Measurements from ENCODE around the gene SGTB. TPM values are rescaled to one million over a fixed set of nuclear protein-coding genes. Genes with fewer than 3 reads are reported as not detected.

The SGTB gene, protein sequence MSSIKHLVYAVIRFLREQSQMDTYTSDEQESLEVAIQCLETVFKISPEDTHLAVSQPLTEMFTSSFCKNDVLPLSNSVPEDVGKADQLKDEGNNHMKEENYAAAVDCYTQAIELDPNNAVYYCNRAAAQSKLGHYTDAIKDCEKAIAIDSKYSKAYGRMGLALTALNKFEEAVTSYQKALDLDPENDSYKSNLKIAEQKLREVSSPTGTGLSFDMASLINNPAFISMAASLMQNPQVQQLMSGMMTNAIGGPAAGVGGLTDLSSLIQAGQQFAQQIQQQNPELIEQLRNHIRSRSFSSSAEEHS
- 10 to 100 TPM; 19.7 to 23.0 TPM for total RNA-seq

DNA sequence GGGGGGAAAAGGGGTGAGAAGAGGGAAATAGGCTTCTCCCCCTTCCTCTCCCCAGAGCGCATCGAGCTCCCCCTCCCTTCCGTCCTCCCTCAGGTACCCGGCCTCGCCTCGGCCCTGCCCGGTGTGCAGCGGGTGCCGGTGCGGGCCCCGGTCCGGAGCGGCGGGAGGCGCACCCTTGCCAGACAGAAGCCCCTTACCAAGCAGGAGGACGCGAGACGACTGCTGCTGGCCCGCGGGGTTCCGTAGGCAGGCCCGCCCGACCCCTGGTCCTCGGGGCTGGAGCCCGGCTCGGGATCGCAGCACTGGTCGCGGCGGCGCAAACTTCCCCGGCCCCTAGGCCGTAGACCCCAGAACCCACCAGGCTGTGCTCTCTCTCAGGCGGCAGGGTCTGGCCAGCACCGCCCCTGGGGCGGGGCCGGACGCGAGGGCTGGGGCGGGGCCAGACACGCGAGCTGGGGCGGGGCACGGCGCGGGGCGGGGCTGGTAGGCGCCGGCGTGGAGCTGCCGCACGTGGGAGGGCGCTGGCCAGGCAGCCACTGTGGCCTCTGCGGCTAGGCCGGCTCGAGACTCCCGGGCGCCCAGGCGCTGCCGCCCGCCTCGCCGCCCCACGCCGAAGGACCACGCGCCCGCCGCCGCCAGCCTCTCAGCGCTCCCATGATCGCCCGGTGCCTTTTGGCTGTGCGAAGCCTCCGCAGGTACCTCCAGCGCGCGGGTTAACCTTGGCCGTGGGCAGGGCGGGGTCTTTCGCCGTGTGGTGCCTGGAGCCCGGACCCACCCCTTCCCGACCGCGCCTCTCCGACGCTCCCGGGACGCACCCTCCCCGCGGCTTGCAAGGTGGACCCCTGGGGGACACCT is at the start of gene SGTB, which contains the start of gene NLN:
Gene SGTB, minus strand, starts transcription at position 390 of the 855 bp plus-strand sequence. CDS start 1,302 bp downstream, outside the sequence.
Gene NLN, plus strand, starts transcription at position 486 of the 855 bp plus-strand sequence. Its CDS starts 169 bp downstream, at position 655.
- Mint-ChIP-seq H3K4me3 (peak within 1 kb of the TSS; percentile 81), H3K9me3 (no peaks in the 10 kb centered on the region), H3K27ac (peak within 1 kb of the TSS; percentile 77), H3K27me3 (no peaks in the 10 kb centered on the region), H3K4me1 (peaks cover 40% of the 10 kb centered on the region), H3K36me3 (ENCODE audit: low read depth) (peaks cover 7% of the 10 kb centered on the region)
- ChIA-PET POLR2A (interaction anchor here (0.7 to 4.0 kb wide), 11 partner anchors 12 to 687 kb away, joined by 3 to 39 read pairs (median 4); partner anchors contain the start of genes CENPK, ERBIN, PPWD1 and SHLD3), CTCF (interaction anchor here (1.2 to 1.4 kb wide), 2 partner anchors 98 to 247 kb away, joined by 3 to 5 read pairs; partner anchors contain the start of gene TRIM23)
- DNase-seq = peak; percentile 87

DNA sequence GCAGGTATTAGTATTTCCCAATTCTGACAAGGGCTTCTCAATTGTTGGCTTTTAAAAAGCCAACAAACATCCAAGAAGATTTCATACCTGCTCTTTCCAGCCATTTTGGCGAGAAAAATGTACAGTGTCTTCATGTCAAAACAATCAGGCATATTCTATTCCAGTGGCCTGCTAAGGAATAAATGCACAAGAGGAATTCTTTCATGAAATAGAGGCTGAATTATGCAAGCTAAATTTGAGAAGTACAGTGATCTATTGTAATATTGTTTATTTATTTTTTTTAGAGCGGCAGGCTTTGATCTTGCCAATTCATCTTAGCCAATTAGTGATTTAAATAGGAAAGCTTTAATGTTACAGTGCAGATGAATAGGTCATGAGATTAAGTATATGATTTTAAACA is 49.4 kb upstream of the SGTB start:
- Mint-ChIP-seq H3K27me3 (no peaks in the 10 kb centered on the region), H3K4me3 (no peak overlapping the region), H3K27ac (no peak overlapping the region), H3K4me1 (peaks cover 8% of the 10 kb centered on the region), H3K9me3 (peaks cover 7% of the 10 kb centered on the region), H3K36me3 (ENCODE audit: low read depth) (peaks cover 5% of the 10 kb centered on the region)
- POLR2A ChIA-PET = no interaction called here
- no peak for DNase-seq
- CTCF ChIA-PET = no interaction called here

DNA sequence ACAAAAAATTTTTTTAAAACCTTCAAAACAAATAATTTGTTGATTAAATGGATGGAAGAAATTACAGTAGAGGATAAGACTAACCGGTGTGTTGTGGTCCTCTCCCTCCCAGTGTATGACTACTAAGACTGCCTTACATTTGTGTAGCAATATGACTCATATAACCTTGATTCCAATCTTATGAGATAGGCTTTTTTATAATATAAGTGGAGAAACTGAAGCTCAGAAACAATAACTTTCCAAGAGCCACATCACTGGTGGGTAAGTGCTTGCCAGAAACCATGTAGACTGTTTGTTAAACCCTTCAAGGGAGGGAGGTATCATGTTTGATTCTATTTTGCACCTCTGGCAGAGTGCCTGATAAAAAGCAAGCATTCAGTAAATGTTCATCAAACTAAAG is 47.6 kb upstream of the SGTB start:
- CTCF ChIA-PET = interaction anchor here (1.1 to 1.4 kb wide), 2 partner anchors 8 to 206 kb away, joined by 3 to 4 read pairs; no protein-coding TSS in a partner anchor
- H3K4me3 Mint-ChIP-seq = no peak overlapping the region
- no peak overlapping the region for H3K27ac Mint-ChIP-seq
- peaks cover 7% of the 10 kb centered on the region for H3K4me1 Mint-ChIP-seq
- H3K27me3 Mint-ChIP-seq = no peaks in the 10 kb centered on the region
- POLR2A ChIA-PET = no interaction called here
- H3K36me3 Mint-ChIP-seq (ENCODE audit: low read depth) = peaks cover 9% of the 10 kb centered on the region
- peaks cover 9% of the 10 kb centered on the region for H3K9me3 Mint-ChIP-seq
- no peak for DNase-seq

DNA sequence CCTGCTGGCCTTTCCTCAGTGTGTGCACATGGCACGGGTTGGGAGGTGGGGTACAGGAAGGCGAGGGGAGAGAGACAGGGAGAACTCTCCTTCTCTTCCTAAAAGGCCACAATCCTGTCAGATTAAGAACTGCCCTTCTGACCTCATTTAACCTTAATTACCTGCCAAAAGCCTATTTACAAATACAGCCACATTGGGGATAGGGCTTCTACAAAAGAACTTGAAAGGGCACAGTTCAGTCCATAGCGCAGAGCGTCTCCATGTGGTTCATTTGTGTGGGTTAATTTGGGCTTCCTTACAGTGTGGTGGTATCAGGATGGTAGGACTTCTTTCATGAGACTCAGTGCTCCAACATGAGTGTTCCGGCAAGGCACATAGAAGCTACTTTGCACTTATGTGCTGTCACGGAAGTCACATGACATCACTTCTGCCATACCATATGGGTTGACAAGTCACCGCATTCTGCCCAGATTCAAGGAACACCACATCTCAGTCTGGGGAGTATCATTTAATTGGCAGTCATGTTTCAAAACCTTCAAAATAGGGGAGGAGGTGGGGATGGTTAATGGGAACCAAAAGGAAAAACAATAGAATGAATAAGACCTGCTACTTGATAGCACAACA is 46.9 kb upstream of the SGTB start:
- H3K27ac Mint-ChIP-seq = no peak overlapping the region
- CTCF ChIA-PET = no interaction called here
- POLR2A ChIA-PET = no interaction called here
- H3K27me3 Mint-ChIP-seq = no peaks in the 10 kb centered on the region
- H3K4me3 Mint-ChIP-seq = no peak overlapping the region
- DNase-seq = no peak
- H3K9me3 Mint-ChIP-seq = peaks cover 9% of the 10 kb centered on the region
- peaks cover 1% of the 10 kb centered on the region for H3K4me1 Mint-ChIP-seq
- peaks cover 9% of the 10 kb centered on the region for H3K36me3 Mint-ChIP-seq (ENCODE audit: low read depth)

DNA sequence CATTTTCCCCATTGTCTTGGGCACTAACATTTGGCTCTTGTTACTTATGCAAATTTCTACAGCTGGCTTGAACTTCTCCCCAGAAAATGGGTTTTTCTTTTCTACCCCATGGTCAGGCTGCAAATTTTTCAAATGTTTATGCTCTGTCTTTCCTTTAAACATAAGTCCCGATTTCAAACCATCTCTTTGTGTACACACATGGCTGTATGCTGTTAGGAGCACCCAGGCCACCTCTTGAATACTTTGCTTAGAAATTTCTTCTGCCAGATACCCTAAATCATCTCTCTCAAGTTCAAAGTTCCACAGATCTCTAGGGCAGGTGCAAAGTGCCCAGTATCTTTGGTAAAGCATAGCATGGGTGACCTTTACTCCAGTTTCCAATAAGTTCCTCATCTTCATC is 45.7 kb upstream of the SGTB start:
- H3K4me3 Mint-ChIP-seq = no peak overlapping the region
- POLR2A ChIA-PET = no interaction called here

DNA sequence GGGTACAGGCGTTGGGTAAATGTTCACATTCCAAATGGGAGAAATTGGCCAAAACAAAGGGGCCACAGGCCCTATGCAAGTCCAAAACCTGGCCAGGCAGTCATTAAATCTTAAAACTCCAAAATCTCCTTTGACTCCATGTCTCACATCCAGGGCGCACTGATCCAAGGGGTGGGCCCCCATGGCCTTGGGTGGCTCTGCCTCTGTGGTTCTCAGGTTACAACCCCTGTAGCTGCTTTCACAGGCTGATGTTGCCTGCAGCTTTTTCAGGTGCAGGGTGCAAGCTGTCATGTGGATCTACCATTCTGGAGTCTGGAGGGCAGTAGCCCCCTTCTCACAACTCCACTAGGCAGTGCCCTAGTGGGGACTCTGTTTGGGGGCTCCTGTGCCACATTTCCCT is 44.9 kb upstream of the SGTB start:
- Mint-ChIP-seq H3K9me3 (peaks cover 9% of the 10 kb centered on the region), H3K4me3 (no peak overlapping the region), H3K36me3 (ENCODE audit: low read depth) (peaks cover 9% of the 10 kb centered on the region), H3K27me3 (no peaks in the 10 kb centered on the region), H3K4me1 (peaks cover 1% of the 10 kb centered on the region), H3K27ac (no peak overlapping the region)
- DNase-seq = no peak
- ChIA-PET CTCF (no interaction called here), POLR2A (no interaction called here)

More for the DNA sequence above, 45.7 kb upstream of the SGTB start:
- Mint-ChIP-seq H3K27ac (no peak overlapping the region), H3K9me3 (peaks cover 9% of the 10 kb centered on the region), H3K27me3 (no peaks in the 10 kb centered on the region), H3K36me3 (ENCODE audit: low read depth) (peaks cover 9% of the 10 kb centered on the region), H3K4me1 (peaks cover 1% of the 10 kb centered on the region)
- DNase-seq = no peak
- CTCF ChIA-PET = no interaction called here

DNA sequence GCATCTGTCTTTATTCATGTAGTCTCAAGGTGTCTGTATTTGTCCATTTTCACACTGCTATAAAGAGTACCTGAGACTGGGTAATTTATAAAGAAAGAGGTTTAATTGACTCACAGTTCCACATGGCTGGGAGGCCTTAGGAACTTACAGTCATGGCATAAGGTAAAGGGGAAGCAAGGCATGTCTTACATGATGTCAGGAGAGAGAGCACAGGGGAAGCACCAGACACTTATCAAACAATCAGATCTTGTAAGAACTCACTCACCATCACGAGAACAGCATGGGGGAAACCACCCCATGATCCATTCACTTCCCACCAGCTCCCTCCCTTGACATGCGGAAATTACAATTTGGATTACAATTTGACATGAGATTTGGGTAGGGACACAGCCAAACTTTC is 44.3 kb upstream of the SGTB start:
- Mint-ChIP-seq H3K27me3 (no peaks in the 10 kb centered on the region), H3K9me3 (peaks cover 9% of the 10 kb centered on the region), H3K36me3 (ENCODE audit: low read depth) (peaks cover 9% of the 10 kb centered on the region), H3K4me3 (no peak overlapping the region), H3K4me1 (peaks cover 3% of the 10 kb centered on the region), H3K27ac (no peak overlapping the region)
- CTCF ChIA-PET = no interaction called here
- POLR2A ChIA-PET = no interaction called here
- no peak for DNase-seq

DNA sequence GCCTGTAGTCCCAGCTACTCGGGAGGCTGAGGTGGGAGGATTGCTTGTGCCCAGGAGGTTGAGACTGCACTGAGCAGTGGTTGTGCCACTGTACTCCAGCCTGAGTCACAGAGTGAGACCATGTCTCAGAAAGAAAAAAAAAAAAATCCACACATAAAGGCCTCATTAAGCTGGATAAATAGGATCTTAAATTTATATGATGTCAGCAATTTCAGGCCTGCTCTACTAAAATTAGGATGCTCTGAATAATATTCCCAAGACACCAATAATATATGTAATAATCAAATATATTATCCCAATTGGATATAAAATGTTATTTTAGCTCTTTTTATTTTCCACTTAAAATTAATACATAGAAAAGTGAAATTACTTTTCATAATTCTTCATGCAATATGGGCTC is 43.7 kb upstream of the SGTB start:
- ChIA-PET POLR2A (interaction anchor here (1.7 kb wide), 1 partner anchor 379 kb away, joined by 3 read pairs; the partner anchor contains the start of gene SREK1), CTCF (no interaction called here)
- Mint-ChIP-seq H3K4me1 (peaks cover 6% of the 10 kb centered on the region), H3K36me3 (ENCODE audit: low read depth) (peaks cover 9% of the 10 kb centered on the region), H3K9me3 (peaks cover 9% of the 10 kb centered on the region), H3K4me3 (no peak overlapping the region), H3K27ac (no peak overlapping the region), H3K27me3 (no peaks in the 10 kb centered on the region)
- DNase-seq = no peak

DNA sequence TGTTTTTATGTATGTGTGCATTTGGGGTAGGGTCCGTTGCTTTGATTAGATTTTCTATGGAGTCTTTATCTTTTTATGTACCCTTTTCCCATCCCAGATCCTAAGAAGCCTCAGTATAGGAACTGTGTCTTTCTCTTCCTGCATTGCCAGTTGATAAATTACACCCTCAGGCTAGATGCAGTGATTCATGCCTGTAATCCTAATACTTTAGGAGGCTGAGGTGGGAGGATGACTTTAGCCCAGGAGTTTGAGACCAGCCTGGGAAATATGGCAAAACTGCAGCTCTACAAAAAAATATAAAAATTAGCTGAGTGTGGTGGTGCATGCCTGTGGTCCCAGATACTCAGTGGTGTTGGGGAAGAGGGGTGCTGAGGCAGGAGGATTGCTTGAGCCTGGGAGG is 40.3 kb upstream of the SGTB start:
- Mint-ChIP-seq H3K9me3 (peaks cover 6% of the 10 kb centered on the region), H3K36me3 (ENCODE audit: low read depth) (peaks cover 9% of the 10 kb centered on the region), H3K4me3 (no peak overlapping the region), H3K27ac (no peak overlapping the region), H3K27me3 (no peaks in the 10 kb centered on the region), H3K4me1 (peaks cover 11% of the 10 kb centered on the region)
- POLR2A ChIA-PET = no interaction called here
- CTCF ChIA-PET = interaction anchor here (1.3 to 2.7 kb wide), 2 partner anchors 20 to 544 kb away, joined by 4 to 14 read pairs; no protein-coding TSS in a partner anchor
- DNase-seq = no peak

DNA sequence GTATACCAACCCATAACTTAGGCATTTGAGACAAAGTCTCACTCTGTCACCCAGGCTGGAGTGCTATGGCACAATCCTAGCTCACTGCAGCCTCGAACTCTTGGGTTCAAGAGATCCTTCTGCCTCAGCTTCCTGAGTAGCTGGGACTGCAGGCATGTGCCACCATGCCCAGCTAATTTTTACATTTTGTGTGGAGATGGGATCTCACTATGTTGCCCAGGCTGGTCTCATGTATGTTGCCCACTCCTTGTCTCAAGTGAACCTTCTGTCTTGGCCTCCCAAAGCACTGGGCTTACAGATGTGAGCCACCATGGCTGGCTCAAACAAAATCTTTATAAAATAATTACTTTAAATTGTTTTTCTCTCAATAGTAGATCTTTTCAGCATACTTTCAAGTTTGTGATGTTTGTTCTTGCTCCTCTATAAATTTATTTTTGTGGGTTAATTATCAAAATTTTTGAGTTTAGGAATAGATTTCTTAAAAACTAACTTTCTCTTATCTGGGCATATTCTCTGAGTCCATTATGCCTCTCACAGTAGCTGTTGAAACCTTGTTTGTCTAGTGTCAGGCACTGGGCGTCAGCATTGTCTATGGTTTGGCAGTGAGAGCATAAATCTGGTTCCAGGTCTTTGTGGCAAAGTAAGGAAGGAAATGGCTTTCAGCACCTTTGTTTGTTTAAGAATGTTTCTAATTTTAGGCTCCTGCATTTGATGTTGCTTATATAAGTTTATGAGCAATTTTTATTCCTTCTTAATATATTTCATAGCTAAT is 38.8 kb upstream of the SGTB start:
- ChIA-PET POLR2A (interaction anchor here (1.0 to 1.2 kb wide), 2 partner anchors 165 to 168 kb away, joined by 3 read pairs; no protein-coding TSS in a partner anchor), CTCF (interaction anchor here (0.9 to 2.7 kb wide), 13 partner anchors 9 to 546 kb away, joined by 3 to 14 read pairs (median 4); partner anchors contain the start of gene SREK1)
- H3K36me3 Mint-ChIP-seq (ENCODE audit: low read depth) = no peaks in the 10 kb centered on the region
- DNase-seq = peak; percentile 72
- H3K4me1 Mint-ChIP-seq = peaks cover 9% of the 10 kb centered on the region
- no peak overlapping the region for H3K4me3 Mint-ChIP-seq
- H3K9me3 Mint-ChIP-seq = no peaks in the 10 kb centered on the region
- no peaks in the 10 kb centered on the region for H3K27me3 Mint-ChIP-seq
- no peak overlapping the region for H3K27ac Mint-ChIP-seq

DNA sequence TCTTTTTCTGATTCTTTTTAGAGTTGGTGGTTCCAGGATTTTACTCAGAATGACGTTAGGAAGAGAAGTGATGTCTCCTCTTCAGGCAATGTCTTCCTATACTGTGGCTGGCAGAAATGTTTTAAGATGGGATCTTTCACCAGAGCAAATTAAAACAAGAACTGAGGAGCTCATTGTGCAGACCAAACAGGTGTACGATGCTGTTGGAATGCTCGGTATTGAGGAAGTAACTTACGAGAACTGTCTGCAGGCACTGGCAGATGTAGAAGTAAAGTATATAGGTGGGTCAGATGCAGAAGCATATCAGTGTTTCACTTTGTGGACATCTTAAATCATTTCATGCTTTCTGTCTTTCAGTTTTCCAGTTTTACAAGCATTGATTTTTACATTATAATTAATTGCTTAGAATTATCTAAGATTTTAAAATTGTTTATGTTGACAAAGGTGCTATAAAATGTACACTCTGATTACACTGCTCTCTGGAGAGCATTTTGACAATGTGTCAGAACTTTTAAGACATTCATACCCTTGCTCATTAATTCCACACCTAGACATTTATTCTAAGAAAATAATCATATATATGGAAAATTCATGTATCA is 36.7 kb upstream of the SGTB start:
- H3K9me3 Mint-ChIP-seq = no peaks in the 10 kb centered on the region
- H3K27me3 Mint-ChIP-seq = no peaks in the 10 kb centered on the region
- no peak for DNase-seq
- H3K4me1 Mint-ChIP-seq = peaks cover 9% of the 10 kb centered on the region
- no peaks in the 10 kb centered on the region for H3K36me3 Mint-ChIP-seq (ENCODE audit: low read depth)
- ChIA-PET POLR2A (no interaction called here), CTCF (no interaction called here)
- no peak overlapping the region for H3K4me3 Mint-ChIP-seq
- H3K27ac Mint-ChIP-seq = no peak overlapping the region

DNA sequence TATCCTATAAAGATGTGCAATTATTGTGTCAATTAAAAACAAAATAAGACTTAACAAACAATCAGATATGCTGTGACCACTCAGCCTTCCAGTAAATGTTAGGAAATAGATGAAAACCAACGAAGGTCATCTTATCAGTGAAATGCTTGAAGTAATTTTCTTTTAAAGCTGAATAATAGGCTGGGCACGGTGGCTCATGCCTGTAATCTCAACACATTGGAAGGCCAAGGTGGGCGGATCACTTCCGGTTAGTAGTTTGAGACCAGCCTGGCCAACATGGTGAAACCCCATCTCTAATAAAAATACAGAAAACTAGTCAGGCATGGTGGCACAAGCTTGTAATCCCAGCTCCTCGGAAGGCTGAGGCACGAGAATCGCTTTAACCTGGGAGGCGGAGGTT is 31.3 kb upstream of the SGTB start:
- Mint-ChIP-seq H3K36me3 (ENCODE audit: low read depth) (no peaks in the 10 kb centered on the region), H3K27ac (no peak overlapping the region), H3K4me1 (no peaks in the 10 kb centered on the region), H3K9me3 (no peaks in the 10 kb centered on the region), H3K4me3 (no peak overlapping the region), H3K27me3 (no peaks in the 10 kb centered on the region)
- ChIA-PET POLR2A (no interaction called here), CTCF (no interaction called here)
- DNase-seq = no peak

Measured in activated CD4-positive, alpha-beta memory T cell treated with anti-CD3 and anti-CD28 coated beads, Interleukin-2, amount 10 ng/mL, durations not matched to agents 7 days and 5 days (primary cell).